HG03175 (cell line): Measurements from ENCODE around the gene OR2T33.
"Not testable (repeated sequence)": the region's sequence is repeated elsewhere in the genome, so short reads cannot be mapped to it uniquely, and the experiment has no call there.

Experiments used
- ATAC-seq: cut with Tn5 transposase; IDR thresholded peaks from one replicate; pipeline ENCODE4 v1.9.1; 2021; ENCODE audit warnings: mild to moderate bottlenecking, moderate library complexity; ENCODE audit not compliant: unreplicated experiment

The OR2T33 gene

GRCh38 chr1:248277876-248278275, at the start of gene OR2T33:
TSS of gene OR2T33 (minus strand) at chr1:248277976. CDS start at chr1:248273814, 4,162 bp downstream.
- no peak for ATAC-seq

- no peak for ATAC-seq
Observed at GRCh38 chr1:248324468-248324867, 46.7 kb upstream of the OR2T33 start, which contains the start of gene OR2M7. TSS of gene OR2M7 (minus strand) at chr1:248324568. CDS start at chr1:248324568, 0 bp downstream.

GRCh38 chr1:248316796-248317195, 39.0 kb upstream of the OR2T33 start:
- no peak for ATAC-seq

- ATAC-seq = not testable (repeated sequence)
Observed at GRCh38 chr1:248306740-248307139, 29.0 kb upstream of the OR2T33 start.

GRCh38 chr1:248306103-248306502, 28.3 kb upstream of the OR2T33 start:
- ATAC-seq = no peak

GRCh38 chr1:248305672-248306071, 27.9 kb upstream of the OR2T33 start:
- ATAC-seq = not testable (repeated sequence)

GRCh38 chr1:248303324-248303723, 25.5 kb upstream of the OR2T33 start, which contains the start of gene OR2T12:
TSS of gene OR2T12 (minus strand) at chr1:248303424. CDS start at chr1:248295578, 7,846 bp downstream.
- ATAC-seq = no peak

GRCh38 chr1:248288391-248288790, 10.6 kb upstream of the OR2T33 start:
- no peak for ATAC-seq

GRCh38 chr1:248273225-248273624, 4.6 kb downstream of the OR2T33 start:
- ATAC-seq = not testable (repeated sequence)

GRCh38 chr1:248268178-248268577, 9.6 kb downstream of the OR2T33 start:
- no peak for ATAC-seq

GRCh38 chr1:248259309-248259708, 18.5 kb downstream of the OR2T33 start:
- not testable (repeated sequence) for ATAC-seq

- peak; percentile 93 for ATAC-seq
Observed at GRCh38 chr1:248243204-248243603, 34.6 kb downstream of the OR2T33 start.

- no peak for ATAC-seq
Observed at GRCh38 chr1:248239478-248239877, 38.3 kb downstream of the OR2T33 start.

- no peak for ATAC-seq
Observed at GRCh38 chr1:248231117-248231516, 46.7 kb downstream of the OR2T33 start, which contains the start of gene OR2M4. TSS of gene OR2M4 (plus strand) at chr1:248231417. CDS start at chr1:248238929, 7,512 bp downstream.

GRCh38 chr1:248229360-248229908, 48.3 kb downstream of the OR2T33 start:
- ATAC-seq = no peak

- ATAC-seq = no peak
Observed at GRCh38 chr1:248225537-248225936, 52.2 kb downstream of the OR2T33 start.
